SK-N-SH (cell line): ENCODE data around the gene IL36G. TPM values are rescaled to one million over a fixed set of nuclear protein-coding genes. Genes with fewer than 3 reads are reported as not detected.

Experiments
- CTCF ChIA-PET: fragments of 300-600, 350-600 bp; formaldehyde crosslinking; extraction: SDS; loops from one replicate; lab custom pipeline; 2021; lab: Yijun Ruan, JAX
- POLR2A ChIA-PET: fragments of 350-600 bp; sonication (Branson Sonifier 250); formaldehyde crosslinking; extraction: SDS; loops from one replicate; lab custom pipeline; 2020; ENCODE audit warnings: antibody characterized with exemption, inconsistent platforms; lab: Yijun Ruan, JAX
- DNase-seq: peaks from one replicate; pipeline ENCODE4 v3.0.0; 2012
- H2AFZ ChIP-seq: fragments of 200-600 bp; sonication (generic); 2 replicates; pipeline ENCODE4 v1.8.1; 2016; ENCODE audit warnings: antibody characterized with exemption, mild to moderate bottlenecking, low read depth
- H3F3A ChIP-seq: fragments of 200-600 bp; sonication (generic); replicated peaks from 2 replicates; pipeline ENCODE3; 2016; ENCODE audit warnings: antibody characterized with exemption, mild to moderate bottlenecking; ENCODE audit not compliant: insufficient read depth
- H3K27ac ChIP-seq, 2 experiments: fragments of 200-500 bp in 1 of 2; fragments of 200-600 bp in 1 of 2; sonication (Bioruptor generic) in 1 of 2; sonication (generic), shearing (Covaris generic) in 1 of 2; 2 replicates each; pipeline versions ENCODE4 v1.5.1 to v1.6.1; 2014 to 2016; ENCODE audit warnings: low read depth in 2 of 2, inconsistent platforms in 1 of 2, low read length in 1 of 2, mild to moderate bottlenecking in 1 of 2, mixed read lengths in 1 of 2
- H3K27me3 ChIP-seq: fragments of 200-600 bp; sonication (generic), shearing (Covaris generic); 2 replicates; pipeline ENCODE4 v1.6.1; 2016; ENCODE audit warnings: mixed run types; ENCODE audit not compliant: insufficient read depth
- H3K36me3 ChIP-seq, 2 experiments: fragments of 200-500 bp in 1 of 2; fragments of 200-600 bp in 1 of 2; sonication (Bioruptor generic) in 1 of 2; sonication (generic) in 1 of 2; replicated peaks in 1 of 2; 2 replicates each; pipeline versions ENCODE3 to v1.5.1; 2014 to 2016; ENCODE audit warnings: low read length in 1 of 2, mild to moderate bottlenecking in 1 of 2; ENCODE audit not compliant: insufficient read depth in 2 of 2, control insufficient read depth in 1 of 2
- H3K4me1 ChIP-seq, 2 experiments: fragments of 200-500 bp in 1 of 2; fragments of 200-600 bp in 1 of 2; sonication (Bioruptor generic) in 1 of 2; sonication (generic), shearing (Covaris generic) in 1 of 2; 2 replicates each; pipeline versions ENCODE4 v1.5.1 to v1.6.1; 2014 to 2016; ENCODE audit warnings: low read depth in 1 of 2, low read length in 1 of 2, mixed run types in 1 of 2; ENCODE audit not compliant: insufficient read depth in 2 of 2, control insufficient read depth in 1 of 2
- H3K4me2 ChIP-seq: fragments of 200-600 bp; sonication (generic), shearing (Covaris generic); 2 replicates; pipeline ENCODE4 v1.6.1; 2017; ENCODE audit warnings: mixed run types
- H3K4me3 ChIP-seq, 2 experiments: fragments of 200-500 bp in 1 of 2; fragments of 200-600 bp in 1 of 2; sonication (Bioruptor generic) in 1 of 2; sonication (generic), shearing (Covaris generic) in 1 of 2; 2 replicates each; pipeline versions ENCODE4 v1.5.1 to v1.8.1; 2014 to 2016; ENCODE audit warnings: low read depth in 2 of 2, inconsistent platforms in 1 of 2, low read length in 1 of 2, mild to moderate bottlenecking in 1 of 2, mixed read lengths in 1 of 2, moderate library complexity in 1 of 2
- H3K79me2 ChIP-seq: fragments of 200-600 bp; sonication (generic); 2 replicates; pipeline ENCODE4 v1.8.1; 2017; ENCODE audit warnings: mild to moderate bottlenecking; ENCODE audit not compliant: insufficient read depth
- H3K9ac ChIP-seq: fragments of 200-600 bp; sonication (generic); 2 replicates; pipeline ENCODE4 v1.6.1; 2017; ENCODE audit warnings: mixed run types
- H3K9me2 ChIP-seq: fragments of 200-600 bp; sonication (generic); 2 replicates; pipeline ENCODE4 v1.6.1; 2017; ENCODE audit warnings: mixed run types
- H3K9me3 ChIP-seq: fragments of 200-600 bp; sonication (generic); 2 replicates; pipeline ENCODE4 v1.6.1; 2017; ENCODE audit warnings: mixed run types, mild to moderate bottlenecking, moderate library complexity
- H4K20me1 ChIP-seq: fragments of 200-600 bp; sonication (generic); 2 replicates; pipeline ENCODE4 v1.6.1; 2017; ENCODE audit warnings: mild to moderate bottlenecking, mixed run types; ENCODE audit not compliant: insufficient read depth
- ELF1 ChIP-seq: IDR thresholded peaks from 2 replicates; pipeline ENCODE4 v1.4.0; 2012
- EP300 ChIP-seq, 2 experiments: IDR thresholded peaks; 2 replicates each; pipeline versions ENCODE4 v1.4.0 to v1.6.1; 2012; ENCODE audit warnings: borderline replicate concordance in 1 of 2, low read depth in 1 of 2, low read length in 1 of 2
- EZH2phosphoT487 ChIP-seq: fragments of 200-600 bp; sonication (generic); IDR thresholded peaks from 2 replicates; pipeline ENCODE4 v1.6.1; 2017; ENCODE audit warnings: low read depth, mixed run types, mild to moderate bottlenecking, antibody characterized with exemption, moderate library complexity, borderline replicate concordance
- FOXJ3 ChIP-seq: sonication (generic); formaldehyde crosslinking; IDR thresholded peaks from 2 replicates; pipeline ENCODE4 v1.5.1; 2020; ENCODE audit warnings: mild to moderate bottlenecking, missing genetic modification reagents
- GATA2 ChIP-seq: sonication (generic); formaldehyde crosslinking; IDR thresholded peaks from 2 replicates; pipeline ENCODE4 v1.5.0; 2020; ENCODE audit warnings: mild to moderate bottlenecking, missing genetic modification reagents
- PBX3 ChIP-seq: IDR thresholded peaks from 2 replicates; pipeline ENCODE4; 2012
- RAD21 ChIP-seq: IDR thresholded peaks from 2 replicates; pipeline ENCODE4 v1.6.1; 2012; ENCODE audit warnings: mild to moderate bottlenecking, low read length
- RCOR1 ChIP-seq: fragments of 150-350 bp; IDR thresholded peaks from 2 replicates; pipeline ENCODE4 v1.6.1; 2017; ENCODE audit warnings: antibody characterized with exemption, low read length
- RXRA ChIP-seq: IDR thresholded peaks from 2 replicates; pipeline ENCODE4 v1.4.0; 2012; ENCODE audit warnings: low read depth, mild to moderate bottlenecking, borderline replicate concordance
- SIN3A ChIP-seq: IDR thresholded peaks from 2 replicates; pipeline ENCODE4 v1.6.1; 2012; ENCODE audit warnings: low read depth, mild to moderate bottlenecking, low read length, moderate library complexity, borderline replicate concordance
- TAF1 ChIP-seq: IDR thresholded peaks from 2 replicates; pipeline ENCODE4 v1.6.1; 2012; ENCODE audit warnings: low read depth, mild to moderate bottlenecking, low read length, moderate library complexity, borderline replicate concordance
- TCF12 ChIP-seq: IDR thresholded peaks from 2 replicates; pipeline ENCODE4 v1.4.0; 2012
- TEAD4 ChIP-seq: IDR thresholded peaks from 2 replicates; pipeline ENCODE4 v1.4.0; 2012; ENCODE audit warnings: mild to moderate bottlenecking, borderline replicate concordance; ENCODE audit not compliant: insufficient read depth
- USF2 ChIP-seq: fragments of 150-350 bp; IDR thresholded peaks from 2 replicates; pipeline ENCODE4 v1.6.1; 2017; ENCODE audit warnings: antibody characterized with exemption, low read length, low read depth, borderline replicate concordance
- YY1 ChIP-seq: IDR thresholded peaks from 2 replicates; pipeline ENCODE4 v1.4.0; 2012; ENCODE audit warnings: low read depth, mild to moderate bottlenecking
- WGBS: methylation state at CpG from one replicate; pipeline ENCODE4 v1.1.6; 2017; ENCODE audit warnings: low lambda C conversion rate; 5-methylcytosine and 5-hydroxymethylcytosine counted together
- polyA plus RNA-seq, 3 experiments: library from polyadenylated mRNA; depleted of rRNA; stranded (reverse); fragments of >200 nt; gene quantifications; 2 replicates each; pipeline ENCODE4 v1.2.3, GENCODE V29; 2012

IL36G gene
- polyA plus RNA-seq, 1 of the 3 experiments (the other 2 are of a cell fraction): not detected

GRCh38 chr2:112960230-112960825, 17.5 kb upstream of the IL36G start:
- ChIA-PET CTCF (interaction anchor here (1.4 to 5.3 kb wide), 6 partner anchors 13 to 216 kb away, joined by 4 to 46 read pairs (median 15); partner anchors contain the start of gene IL36G), POLR2A (no interaction called here)
- TF ChIP-seq TEAD4: no peak
- TF ChIP-seq RCOR1: no peak
- no peak for TF ChIP-seq EZH2phosphoT487
- TF ChIP-seq USF2: no peak
- no peak for TF ChIP-seq ELF1
- TF ChIP-seq RXRA: no peak
- TF ChIP-seq EP300 (IDR thresholded peaks at IDR 0.05; ENCODE audit: borderline replicate concordance in 1 of 2, low read depth in 1 of 2, low read length in 1 of 2): no peak
- TF ChIP-seq RAD21: no peak
- no peak for TF ChIP-seq GATA2 (CRISPR knock-in tag)
- no peak for TF ChIP-seq PBX3
- TF ChIP-seq YY1: no peak
- no peak for TF ChIP-seq TCF12
- no peak overlapping the region for H3K4me2 ChIP-seq
- no peaks in the 10 kb centered on the region for H3K9me2 ChIP-seq
- no peaks in the 10 kb centered on the region for H3K36me3 ChIP-seq
- DNase-seq: no peak
- no peaks in the 10 kb centered on the region for H3F3A ChIP-seq
- H3K9ac ChIP-seq: no peak overlapping the region
- no peaks in the 10 kb centered on the region; a peak in 1 of 4 replicates for H3K4me1 ChIP-seq
- H4K20me1 ChIP-seq: no peaks in the 10 kb centered on the region
- WGBS: 26% methylated on average over 2 of the region's 2 CpGs
- H3K27me3 ChIP-seq: peaks cover 43% of the 10 kb centered on the region; the same call in 1 of the 2 replicates
- no peak overlapping the region for H3K27ac ChIP-seq
- no peak overlapping the region for H3K4me3 ChIP-seq
- H3K9me3 ChIP-seq: no peaks in the 10 kb centered on the region
- no peaks in the 10 kb centered on the region for H3K79me2 ChIP-seq
- H2AFZ ChIP-seq: no peak overlapping the region

GRCh38 chr2:112962308-112963175, 15.3 kb upstream of the IL36G start:
- no peak overlapping the region for H2AFZ ChIP-seq
- no peaks in the 10 kb centered on the region; a peak in 1 of 4 replicates for H3K4me1 ChIP-seq
- H3K4me3 ChIP-seq: no peak overlapping the region
- H3K9me2 ChIP-seq: no peaks in the 10 kb centered on the region
- 29% methylated on average over 3 of the region's 3 CpGs for WGBS
- no peaks in the 10 kb centered on the region for H3K79me2 ChIP-seq
- ChIA-PET CTCF (interaction anchor here (1.1 to 5.3 kb wide), 4 partner anchors 12 to 213 kb away, joined by 4 to 46 read pairs (median 5); no protein-coding TSS in a partner anchor), POLR2A (interaction anchor here (0.7 kb wide), 1 partner anchor 10 kb away, joined by 3 read pairs; no protein-coding TSS in a partner anchor)
- TF ChIP-seq YY1: no peak
- no peak for TF ChIP-seq EP300 (IDR thresholded peaks at IDR 0.05; ENCODE audit: borderline replicate concordance in 1 of 2, low read depth in 1 of 2, low read length in 1 of 2)
- TF ChIP-seq GATA2 (CRISPR knock-in tag): no peak
- no peak for TF ChIP-seq FOXJ3
- TF ChIP-seq SIN3A: no peak
- TF ChIP-seq TEAD4: no peak
- TF ChIP-seq RCOR1: no peak
- no peak for TF ChIP-seq TAF1
- no peak for DNase-seq
- H4K20me1 ChIP-seq: no peaks in the 10 kb centered on the region
- H3F3A ChIP-seq: no peaks in the 10 kb centered on the region
- no peaks in the 10 kb centered on the region for H3K9me3 ChIP-seq
- H3K9ac ChIP-seq: no peak overlapping the region
- H3K4me2 ChIP-seq: no peak overlapping the region
- H3K36me3 ChIP-seq: no peaks in the 10 kb centered on the region
- H3K27me3 ChIP-seq: peaks cover 24% of the 10 kb centered on the region
- no peak overlapping the region for H3K27ac ChIP-seq
